Measurements from ENCODE around the gene MYO16.

The MYO16 gene

GRCh38 chr13:109255141-109255856, 625.9 kb downstream of the MYO16 start:
- no peak for DNase-seq

- DNase-seq = no peak
Measured at GRCh38 chr13:109256866-109257760, 627.7 kb downstream of the MYO16 start.
